Panc1 (cell line): ENCODE results near the gene MFAP5.

Experiments
- POLR2AphosphoS5 ChIP-seq: IDR thresholded peaks from 2 replicates; pipeline ENCODE4 v1.6.1; 2012; ENCODE audit warnings: mild to moderate bottlenecking, low read depth, low read length, moderate library complexity
- SIN3A ChIP-seq: IDR thresholded peaks from 2 replicates; pipeline ENCODE4 v1.6.1; 2012; ENCODE audit warnings: low read depth, mild to moderate bottlenecking, low read length, moderate library complexity, borderline replicate concordance; ENCODE audit not compliant: insufficient read depth
- TCF7L2 ChIP-seq: IDR thresholded peaks from 2 replicates; pipeline ENCODE4 v1.6.1; 2011; ENCODE audit warnings: mild to moderate bottlenecking, low read depth, low read length, inconsistent platforms
- TF ChIP-seq, protein P1 (sequence below): fragments of 450-650 bp; IDR thresholded peaks from 2 replicates; pipeline ENCODE4 v1.5.1; 2017; ENCODE audit warnings: mild to moderate bottlenecking
- TF ChIP-seq, protein P2 (sequence below), 2 experiments: IDR thresholded peaks; 2 replicates each; pipeline ENCODE4 v1.6.1; 2011 to 2012; ENCODE audit warnings: low read depth in 2 of 2, control low read depth in 1 of 2, low read length in 1 of 2, mild to moderate bottlenecking in 1 of 2, moderate library complexity in 1 of 2; ENCODE audit not compliant: insufficient read depth in 1 of 2

DNA sequence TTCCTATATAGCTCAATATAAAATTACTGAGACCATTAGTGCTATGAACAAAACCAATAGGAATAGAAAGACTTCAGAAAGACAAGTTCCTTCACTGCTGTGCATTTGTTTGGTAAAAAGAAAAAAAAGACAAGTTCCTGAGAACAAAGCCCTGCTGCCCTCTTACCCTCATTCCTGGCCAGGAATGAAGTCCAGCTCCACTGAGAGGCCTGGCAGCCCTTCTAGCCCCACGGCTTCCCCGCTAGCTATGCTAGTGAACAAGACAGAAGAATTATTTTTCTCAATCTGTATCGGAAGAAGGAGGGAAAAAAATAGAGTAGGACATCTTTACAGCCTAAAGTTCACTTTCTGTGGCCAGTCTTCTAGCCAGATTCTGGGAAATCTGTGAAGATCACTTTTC is 1.6 kb downstream of the MFAP5 start:
- TF ChIP-seq, protein P1, sequence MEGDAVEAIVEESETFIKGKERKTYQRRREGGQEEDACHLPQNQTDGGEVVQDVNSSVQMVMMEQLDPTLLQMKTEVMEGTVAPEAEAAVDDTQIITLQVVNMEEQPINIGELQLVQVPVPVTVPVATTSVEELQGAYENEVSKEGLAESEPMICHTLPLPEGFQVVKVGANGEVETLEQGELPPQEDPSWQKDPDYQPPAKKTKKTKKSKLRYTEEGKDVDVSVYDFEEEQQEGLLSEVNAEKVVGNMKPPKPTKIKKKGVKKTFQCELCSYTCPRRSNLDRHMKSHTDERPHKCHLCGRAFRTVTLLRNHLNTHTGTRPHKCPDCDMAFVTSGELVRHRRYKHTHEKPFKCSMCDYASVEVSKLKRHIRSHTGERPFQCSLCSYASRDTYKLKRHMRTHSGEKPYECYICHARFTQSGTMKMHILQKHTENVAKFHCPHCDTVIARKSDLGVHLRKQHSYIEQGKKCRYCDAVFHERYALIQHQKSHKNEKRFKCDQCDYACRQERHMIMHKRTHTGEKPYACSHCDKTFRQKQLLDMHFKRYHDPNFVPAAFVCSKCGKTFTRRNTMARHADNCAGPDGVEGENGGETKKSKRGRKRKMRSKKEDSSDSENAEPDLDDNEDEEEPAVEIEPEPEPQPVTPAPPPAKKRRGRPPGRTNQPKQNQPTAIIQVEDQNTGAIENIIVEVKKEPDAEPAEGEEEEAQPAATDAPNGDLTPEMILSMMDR = no peak
- TF ChIP-seq SIN3A = no peak
- TF ChIP-seq TCF7L2 = no peak
- no peak for TF ChIP-seq POLR2AphosphoS5
- TF ChIP-seq, protein P2, sequence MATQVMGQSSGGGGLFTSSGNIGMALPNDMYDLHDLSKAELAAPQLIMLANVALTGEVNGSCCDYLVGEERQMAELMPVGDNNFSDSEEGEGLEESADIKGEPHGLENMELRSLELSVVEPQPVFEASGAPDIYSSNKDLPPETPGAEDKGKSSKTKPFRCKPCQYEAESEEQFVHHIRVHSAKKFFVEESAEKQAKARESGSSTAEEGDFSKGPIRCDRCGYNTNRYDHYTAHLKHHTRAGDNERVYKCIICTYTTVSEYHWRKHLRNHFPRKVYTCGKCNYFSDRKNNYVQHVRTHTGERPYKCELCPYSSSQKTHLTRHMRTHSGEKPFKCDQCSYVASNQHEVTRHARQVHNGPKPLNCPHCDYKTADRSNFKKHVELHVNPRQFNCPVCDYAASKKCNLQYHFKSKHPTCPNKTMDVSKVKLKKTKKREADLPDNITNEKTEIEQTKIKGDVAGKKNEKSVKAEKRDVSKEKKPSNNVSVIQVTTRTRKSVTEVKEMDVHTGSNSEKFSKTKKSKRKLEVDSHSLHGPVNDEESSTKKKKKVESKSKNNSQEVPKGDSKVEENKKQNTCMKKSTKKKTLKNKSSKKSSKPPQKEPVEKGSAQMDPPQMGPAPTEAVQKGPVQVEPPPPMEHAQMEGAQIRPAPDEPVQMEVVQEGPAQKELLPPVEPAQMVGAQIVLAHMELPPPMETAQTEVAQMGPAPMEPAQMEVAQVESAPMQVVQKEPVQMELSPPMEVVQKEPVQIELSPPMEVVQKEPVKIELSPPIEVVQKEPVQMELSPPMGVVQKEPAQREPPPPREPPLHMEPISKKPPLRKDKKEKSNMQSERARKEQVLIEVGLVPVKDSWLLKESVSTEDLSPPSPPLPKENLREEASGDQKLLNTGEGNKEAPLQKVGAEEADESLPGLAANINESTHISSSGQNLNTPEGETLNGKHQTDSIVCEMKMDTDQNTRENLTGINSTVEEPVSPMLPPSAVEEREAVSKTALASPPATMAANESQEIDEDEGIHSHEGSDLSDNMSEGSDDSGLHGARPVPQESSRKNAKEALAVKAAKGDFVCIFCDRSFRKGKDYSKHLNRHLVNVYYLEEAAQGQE (IDR thresholded peaks at IDR 0.05; ENCODE audit: insufficient read depth in 1 of 2, low read depth in 2 of 2, low read length in 1 of 2) = no peak
